ENCODE data around the gene TMEM19.

TMEM19 gene

GRCh38 chr12:71655907-71656306 lies 30.0 kb upstream of the TMEM19 start:
- H3K36me3 Mint-ChIP-seq, result peaks cover 17% of the 10 kb centered on the region
- H3K27me3 Mint-ChIP-seq, result no peaks in the 10 kb centered on the region
- H3K9me3 Mint-ChIP-seq, result no peaks in the 10 kb centered on the region
- DNase-seq (ENCODE audit: low spot score in 2 of 2) (no peak), ATAC-seq (ENCODE audit: low read depth) (no peak)
- peaks cover 17% of the 10 kb centered on the region for H3K4me1 Mint-ChIP-seq
- peak overlapping the region; percentile 11 for H3K27ac Mint-ChIP-seq
- no peak overlapping the region for H3K4me3 Mint-ChIP-seq

GRCh38 chr12:71656740-71657139 lies 29.1 kb upstream of the TMEM19 start:
- DNase-seq (ENCODE audit: low spot score in 2 of 2) (no peak), ATAC-seq (ENCODE audit: low read depth) (no peak)
- Mint-ChIP-seq H3K9me3 (no peaks in the 10 kb centered on the region), H3K27me3 (no peaks in the 10 kb centered on the region), H3K27ac (no peak overlapping the region), H3K4me3 (no peak overlapping the region), H3K4me1 (peaks cover 18% of the 10 kb centered on the region), H3K36me3 (peaks cover 17% of the 10 kb centered on the region)

- Mint-ChIP-seq H3K4me1 (peaks cover 17% of the 10 kb centered on the region), H3K36me3 (peaks cover 14% of the 10 kb centered on the region), H3K27ac (peak overlapping the region; percentile 100)
These were observed 23.8 kb upstream of the TMEM19 start for GRCh38 chr12:71661977-71662530.

GRCh38 chr12:71662849-71663560 lies 22.9 kb upstream of the TMEM19 start:
- Mint-ChIP-seq H3K27me3 (no peaks in the 10 kb centered on the region), H3K4me3 (peak overlapping the region; percentile 98), H3K4me1 (peaks cover 21% of the 10 kb centered on the region), H3K27ac (peak overlapping the region; percentile 100), H3K36me3 (peaks cover 14% of the 10 kb centered on the region), H3K9me3 (no peaks in the 10 kb centered on the region)
- ATAC-seq (ENCODE audit: low read depth) (peak; percentile 40), DNase-seq (ENCODE audit: low spot score in 2 of 2) (peak; percentile 63 to 71)

More at GRCh38 chr12:71661977-71662530, 23.8 kb upstream of the TMEM19 start:
- no peaks in the 10 kb centered on the region for H3K27me3 Mint-ChIP-seq
- ATAC-seq (ENCODE audit: low read depth) (no peak), DNase-seq (ENCODE audit: low spot score in 2 of 2) (no peak)
- peak overlapping the region; percentile 98 for H3K4me3 Mint-ChIP-seq
- no peaks in the 10 kb centered on the region for H3K9me3 Mint-ChIP-seq

GRCh38 chr12:71663561-71664410 lies 22.1 kb upstream of the TMEM19 start, which contains the start of the genes THAP2 and ZFC3H1:
THAP2 (plus strand) TSS chr12:71664301; CDS start chr12:71664510, 209 bp downstream.
ZFC3H1 (minus strand) TSS chr12:71663848; CDS start chr12:71663610, 238 bp downstream.
- H3K4me1 Mint-ChIP-seq, result peaks cover 23% of the 10 kb centered on the region

GRCh38 chr12:71664411-71665089 lies 21.3 kb upstream of the TMEM19 start:
- Mint-ChIP-seq H3K4me1 (peaks cover 20% of the 10 kb centered on the region), H3K27ac (peak overlapping the region; percentile 100), H3K9me3 (no peaks in the 10 kb centered on the region), H3K36me3 (peaks cover 8% of the 10 kb centered on the region), H3K4me3 (peak overlapping the region; percentile 98), H3K27me3 (no peaks in the 10 kb centered on the region)
- DNase-seq (ENCODE audit: low spot score in 2 of 2) (no peak), ATAC-seq (ENCODE audit: low read depth) (peak; percentile 7)

More at GRCh38 chr12:71663561-71664410, 22.1 kb upstream of the TMEM19 start, which contains the start of the genes THAP2 and ZFC3H1:
- H3K27ac Mint-ChIP-seq, result peak within 1 kb of the TSS; percentile 100
- H3K36me3 Mint-ChIP-seq, result peaks cover 13% of the 10 kb centered on the region
- no peaks in the 10 kb centered on the region for H3K27me3 Mint-ChIP-seq
- peak; percentile 78 for ATAC-seq (ENCODE audit: low read depth)
- H3K4me3 Mint-ChIP-seq, result peak within 1 kb of the TSS; percentile 98
- DNase-seq (ENCODE audit: low spot score in 2 of 2), result peak; percentile 81 to 89
- no peaks in the 10 kb centered on the region for H3K9me3 Mint-ChIP-seq

GRCh38 chr12:71665090-71665463 lies 20.8 kb upstream of the TMEM19 start:
- peaks cover 20% of the 10 kb centered on the region for H3K4me1 Mint-ChIP-seq
- peak overlapping the region; percentile 100 for H3K27ac Mint-ChIP-seq
- peak overlapping the region; percentile 98 for H3K4me3 Mint-ChIP-seq
- H3K9me3 Mint-ChIP-seq, result no peaks in the 10 kb centered on the region
- no peaks in the 10 kb centered on the region for H3K27me3 Mint-ChIP-seq
- H3K36me3 Mint-ChIP-seq, result peaks cover 8% of the 10 kb centered on the region
- ATAC-seq (ENCODE audit: low read depth) (no peak), DNase-seq (ENCODE audit: low spot score in 2 of 2) (no peak)

- Mint-ChIP-seq H3K36me3 (peaks cover 8% of the 10 kb centered on the region), H3K4me1 (peaks cover 21% of the 10 kb centered on the region)
These were observed 19.6 kb upstream of the TMEM19 start for GRCh38 chr12:71666259-71666658.

GRCh38 chr12:71671311-71671710 lies 14.6 kb upstream of the TMEM19 start:
- H3K27ac Mint-ChIP-seq, result no peak overlapping the region
- H3K9me3 Mint-ChIP-seq, result no peaks in the 10 kb centered on the region
- H3K4me3 Mint-ChIP-seq, result no peak overlapping the region
- no peaks in the 10 kb centered on the region for H3K27me3 Mint-ChIP-seq
- H3K4me1 Mint-ChIP-seq, result peaks cover 10% of the 10 kb centered on the region
- DNase-seq (ENCODE audit: low spot score in 2 of 2), result no peak
- ATAC-seq (ENCODE audit: low read depth), result no peak
- H3K36me3 Mint-ChIP-seq, result peaks cover 11% of the 10 kb centered on the region

More at GRCh38 chr12:71666259-71666658, 19.6 kb upstream of the TMEM19 start:
- no peak overlapping the region for H3K4me3 Mint-ChIP-seq
- ATAC-seq (ENCODE audit: low read depth) (no peak), DNase-seq (ENCODE audit: low spot score in 2 of 2) (no peak)
- no peaks in the 10 kb centered on the region for H3K27me3 Mint-ChIP-seq
- no peak overlapping the region for H3K27ac Mint-ChIP-seq
- no peaks in the 10 kb centered on the region for H3K9me3 Mint-ChIP-seq

- peaks cover 10% of the 10 kb centered on the region for H3K4me1 Mint-ChIP-seq
- no peaks in the 10 kb centered on the region for H3K9me3 Mint-ChIP-seq
- no peak overlapping the region for H3K27ac Mint-ChIP-seq
- H3K27me3 Mint-ChIP-seq, result no peaks in the 10 kb centered on the region
- ATAC-seq (ENCODE audit: low read depth), result no peak
- peaks cover 12% of the 10 kb centered on the region for H3K36me3 Mint-ChIP-seq
- H3K4me3 Mint-ChIP-seq, result no peak overlapping the region
- no peak for DNase-seq (ENCODE audit: low spot score in 2 of 2)
These were observed 14.1 kb upstream of the TMEM19 start for GRCh38 chr12:71671816-71672215.

- DNase-seq (ENCODE audit: low spot score in 2 of 2) (no peak), ATAC-seq (ENCODE audit: low read depth) (no peak)
- H3K36me3 Mint-ChIP-seq, result no peaks in the 10 kb centered on the region
These were observed 3.4 kb upstream of the TMEM19 start for GRCh38 chr12:71682466-71682865.

GRCh38 chr12:71683633-71684032 lies 2.2 kb upstream of the TMEM19 start:
- H3K4me3 Mint-ChIP-seq, result no peak overlapping the region

More at GRCh38 chr12:71682466-71682865, 3.4 kb upstream of the TMEM19 start:
- peaks cover 2% of the 10 kb centered on the region for H3K4me1 Mint-ChIP-seq
- H3K27ac Mint-ChIP-seq, result peak overlapping the region; percentile 1
- H3K9me3 Mint-ChIP-seq, result no peaks in the 10 kb centered on the region
- H3K4me3 Mint-ChIP-seq, result no peak overlapping the region
- H3K27me3 Mint-ChIP-seq, result no peaks in the 10 kb centered on the region

GRCh38 chr12:71684081-71684480 lies 1.8 kb upstream of the TMEM19 start:
- Mint-ChIP-seq H3K36me3 (no peaks in the 10 kb centered on the region), H3K4me3 (no peak overlapping the region), H3K27ac (no peak overlapping the region), H3K4me1 (peaks cover 5% of the 10 kb centered on the region), H3K27me3 (no peaks in the 10 kb centered on the region), H3K9me3 (no peaks in the 10 kb centered on the region)
- no peak for ATAC-seq (ENCODE audit: low read depth)
- DNase-seq (ENCODE audit: low spot score in 2 of 2), result no peak

More at GRCh38 chr12:71683633-71684032, 2.2 kb upstream of the TMEM19 start:
- Mint-ChIP-seq H3K27ac (no peak overlapping the region), H3K4me1 (peaks cover 4% of the 10 kb centered on the region), H3K9me3 (no peaks in the 10 kb centered on the region), H3K27me3 (no peaks in the 10 kb centered on the region), H3K36me3 (no peaks in the 10 kb centered on the region)
- DNase-seq (ENCODE audit: low spot score in 2 of 2), result no peak
- ATAC-seq (ENCODE audit: low read depth), result no peak

All from memory B cell (primary cell).